H1 (cell line): Measurements from ENCODE around the gene PDGFA. TPM values are rescaled to one million over a fixed set of nuclear protein-coding genes. Genes with fewer than 3 reads are reported as not detected.

Source experiments
- CTCF ChIA-PET: fragments of 300-600 bp; sonication (Branson Sonifier 250); formaldehyde crosslinking; loops from one replicate; lab custom pipeline; 2021; ENCODE audit not compliant: partially characterized antibody; lab: Charles Lee
- POLR2A ChIA-PET: fragments of 300-600 bp; sonication (Branson Sonifier 250); formaldehyde crosslinking; loops from one replicate; lab custom pipeline; 2021; ENCODE audit warnings: inconsistent platforms; ENCODE audit not compliant: partially characterized antibody; lab: Charles Lee
- DNase-seq, 2 experiments: peaks; one replicate each; pipeline versions ENCODE4 v3.0.0 to v3.0.0-alpha.2; 2010 to 2022; ENCODE audit warnings: low spot score in 2 of 2, low read depth in 1 of 2, mixed read lengths in 1 of 2
- FAIRE-seq: peaks from 2 replicates; lab custom pipeline; 2011; peaks lifted over from hg19 to GRCh38; lab: Jason Lieb, UNC
- H2AFZ ChIP-seq: 2 replicates; pipeline ENCODE4 v1.8.1; 2012; ENCODE audit warnings: low read length, inconsistent platforms
- H2AK5ac ChIP-seq: 2 replicates; pipeline ENCODE4 v1.6.1; 2013; ENCODE audit warnings: low read depth, low read length
- H2BK120ac ChIP-seq: replicated peaks from 2 replicates; pipeline ENCODE3; 2013; ENCODE audit warnings: low read depth, low read length, inconsistent platforms
- H2BK12ac ChIP-seq: 2 replicates; pipeline ENCODE4 v1.6.1; 2013; ENCODE audit warnings: low read depth, low read length
- H2BK15ac ChIP-seq: 2 replicates; pipeline ENCODE4 v1.6.1; 2013; ENCODE audit warnings: low read length
- H2BK20ac ChIP-seq: 2 replicates; pipeline ENCODE4 v1.6.1; 2013; ENCODE audit warnings: low read length
- H2BK5ac ChIP-seq: 2 replicates; pipeline ENCODE4 v1.6.1; 2013; ENCODE audit warnings: low read depth, low read length
- H3K14ac ChIP-seq: 2 replicates; pipeline ENCODE4 v1.6.1; 2013; ENCODE audit warnings: inconsistent platforms; ENCODE audit not compliant: insufficient read length
- H3K18ac ChIP-seq: 2 replicates; pipeline ENCODE4 v1.6.1; 2013; ENCODE audit warnings: low read length; ENCODE audit errors: extremely low read depth
- H3K23ac ChIP-seq: 2 replicates; pipeline ENCODE4 v1.6.1; 2013; ENCODE audit warnings: inconsistent platforms; ENCODE audit not compliant: insufficient read length
- H3K23me2 ChIP-seq: 2 replicates; pipeline ENCODE4 v1.6.1; 2013; ENCODE audit warnings: low read depth, low read length
- H3K27ac ChIP-seq: 2 replicates; pipeline ENCODE4 v1.6.1; 2011; ENCODE audit warnings: low read depth, low read length, inconsistent platforms
- H3K27me3 ChIP-seq, 4 experiments: replicated peaks in 1 of 4; 1 replicate in 1 of 4; 2 replicates in 3 of 4; pipeline versions ENCODE4 v1.6.1 to v1.8.1; 2011 to 2013; ENCODE audit warnings: low read length in 3 of 4, mild to moderate bottlenecking in 3 of 4, inconsistent platforms in 2 of 4, mixed read lengths in 2 of 4, moderate library complexity in 1 of 4; ENCODE audit not compliant: control insufficient read depth in 3 of 4, insufficient read depth in 3 of 4; ENCODE audit errors: extremely low read depth in 1 of 4
- H3K36me3 ChIP-seq, 4 experiments: 2 replicates each; pipeline versions ENCODE4 v1.6.1 to v1.8.1; 2011 to 2013; ENCODE audit warnings: mild to moderate bottlenecking in 4 of 4, low read length in 3 of 4, moderate library complexity in 2 of 4, control low read depth in 1 of 4, inconsistent platforms in 1 of 4; ENCODE audit not compliant: insufficient read depth in 4 of 4, control insufficient read depth in 2 of 4
- H3K4ac ChIP-seq: replicated peaks from 2 replicates; pipeline ENCODE3; 2013; ENCODE audit warnings: low read length, low read depth, mixed read lengths, inconsistent platforms; ENCODE audit not compliant: insufficient read length
- H3K4me1 ChIP-seq, 4 experiments: replicated peaks in 1 of 4; 1 replicate in 1 of 4; 2 replicates in 3 of 4; pipeline versions ENCODE4 v1.6.1 to v1.8.1; 2011 to 2013; ENCODE audit warnings: low read length in 3 of 4, inconsistent platforms in 2 of 4, mixed read lengths in 1 of 4; ENCODE audit not compliant: insufficient read depth in 4 of 4, control insufficient read depth in 3 of 4
- H3K4me2 ChIP-seq, 2 experiments: 2 replicates each; pipeline versions ENCODE4 v1.6.1 to v1.8.1; 2011 to 2013; ENCODE audit warnings: low read depth in 2 of 2, low read length in 2 of 2, control low read depth in 1 of 2, inconsistent platforms in 1 of 2, mild to moderate bottlenecking in 1 of 2; ENCODE audit not compliant: insufficient read depth in 1 of 2
- H3K4me3 ChIP-seq, 4 experiments: fragments of 200-600, 300-600 bp in 1 of 4; sonication (generic), shearing (Covaris generic), sonication (Bioruptor Twin) in 1 of 4; 2 replicates each; pipeline versions ENCODE4 v1.5.1 to v1.8.1; 2011 to 2016; ENCODE audit warnings: low read length in 4 of 4, low read depth in 3 of 4, control low read depth in 2 of 4, inconsistent platforms in 2 of 4, mild to moderate bottlenecking in 2 of 4, mixed read lengths in 1 of 4, moderate library complexity in 1 of 4; ENCODE audit not compliant: insufficient read depth in 2 of 4; ENCODE audit errors: extremely low read depth in 1 of 4
- H3K56ac ChIP-seq: replicated peaks from 2 replicates; pipeline ENCODE3; 2013; ENCODE audit warnings: low read depth, mild to moderate bottlenecking, mixed read lengths, low read length, inconsistent platforms; ENCODE audit not compliant: insufficient read length
- H3K79me1 ChIP-seq: 2 replicates; pipeline ENCODE4 v1.6.1; 2013; ENCODE audit warnings: low read depth, low read length, control low read depth
- H3K79me2 ChIP-seq, 2 experiments: 2 replicates each; pipeline versions ENCODE4 v1.6.1 to v1.8.1; 2012 to 2013; ENCODE audit warnings: low read length in 2 of 2, mild to moderate bottlenecking in 2 of 2, inconsistent platforms in 1 of 2; ENCODE audit not compliant: insufficient read depth in 2 of 2, control insufficient read depth in 1 of 2
- H3K9ac ChIP-seq, 4 experiments: replicated peaks in 1 of 4; 1 replicate in 1 of 4; 2 replicates in 3 of 4; pipeline versions ENCODE4 v1.6.1 to v1.8.1; 2011 to 2013; ENCODE audit warnings: low read depth in 3 of 4, low read length in 3 of 4, control low read depth in 2 of 4, mild to moderate bottlenecking in 2 of 4, moderate library complexity in 2 of 4, inconsistent platforms in 1 of 4; ENCODE audit errors: extremely low read depth in 1 of 4
- H3K9me3 ChIP-seq, 2 experiments: 2 replicates each; pipeline versions ENCODE4 v1.6.1 to v1.8.1; 2012 to 2013; ENCODE audit warnings: mild to moderate bottlenecking in 2 of 2, moderate library complexity in 2 of 2, control low read depth in 1 of 2, inconsistent platforms in 1 of 2, low read depth in 1 of 2, low read length in 1 of 2, mixed read lengths in 1 of 2; ENCODE audit not compliant: insufficient read depth in 2 of 2
- H4K20me1 ChIP-seq, 2 experiments: replicated peaks in 1 of 2; 2 replicates each; pipeline versions ENCODE3 to v1.8.1; 2011 to 2013; ENCODE audit warnings: inconsistent platforms in 2 of 2, low read length in 2 of 2, mild to moderate bottlenecking in 1 of 2; ENCODE audit not compliant: insufficient read depth in 2 of 2, control insufficient read depth in 1 of 2
- H4K5ac ChIP-seq: 2 replicates; pipeline ENCODE4 v1.6.1; 2013; ENCODE audit warnings: low read length, low read depth, mixed read lengths, inconsistent platforms; ENCODE audit not compliant: insufficient read length
- H4K8ac ChIP-seq: 2 replicates; pipeline ENCODE4 v1.8.0; 2013; ENCODE audit warnings: mild to moderate bottlenecking, moderate library complexity, low read length, inconsistent platforms; ENCODE audit not compliant: insufficient read depth; ENCODE audit errors: extremely low read depth
- H4K91ac ChIP-seq: replicated peaks from 2 replicates; pipeline ENCODE3; 2013; ENCODE audit warnings: low read length, mixed read lengths, inconsistent platforms; ENCODE audit not compliant: insufficient read length
- ASH2L ChIP-seq: fragments of 200-600, 300-600 bp; sonication (generic); IDR thresholded peaks from one replicate; pipeline ENCODE4 v1.7.1; 2017; ENCODE audit warnings: low read length
- BRCA1 ChIP-seq: IDR thresholded peaks from 2 replicates; pipeline ENCODE4 v1.6.1; 2012; ENCODE audit warnings: low read depth, low read length, improper control_type of control experiment
- CTBP2 ChIP-seq: IDR thresholded peaks from 2 replicates; pipeline ENCODE4 v1.7.0; 2011; ENCODE audit warnings: borderline replicate concordance, mild to moderate bottlenecking, moderate library complexity, mixed read lengths, low read length; ENCODE audit not compliant: insufficient read depth, insufficient read length
- FOSL1 ChIP-seq: IDR thresholded peaks from 2 replicates; pipeline ENCODE4 v1.6.1; 2011; ENCODE audit warnings: mild to moderate bottlenecking, low read depth, low read length, moderate library complexity; ENCODE audit not compliant: insufficient read depth
- GABPA ChIP-seq: IDR thresholded peaks from 2 replicates; pipeline ENCODE4 v1.6.1; 2011; ENCODE audit warnings: mild to moderate bottlenecking, low read length, moderate library complexity, borderline replicate concordance; ENCODE audit not compliant: insufficient read depth
- HDAC2 ChIP-seq, 2 experiments: fragments of 300-600 bp in 1 of 2; sonication (generic) in 1 of 2; IDR thresholded peaks; 2 replicates each; pipeline ENCODE4 v1.6.1; 2011 to 2012; ENCODE audit warnings: low read depth in 2 of 2, low read length in 2 of 2, mild to moderate bottlenecking in 2 of 2, moderate library complexity in 2 of 2, borderline replicate concordance in 1 of 2, inconsistent platforms in 1 of 2
- KDM1A ChIP-seq: fragments of 200-600, 300-600 bp; sonication (generic); IDR thresholded peaks from 2 replicates; pipeline ENCODE4 v1.7.1; 2016; ENCODE audit warnings: mild to moderate bottlenecking, low read length, borderline replicate concordance
- KDM4A ChIP-seq: IDR thresholded peaks from one replicate; pipeline ENCODE4 v1.7.1; 2012; ENCODE audit warnings: low read depth, mild to moderate bottlenecking, moderate library complexity, low read length, inconsistent platforms; ENCODE audit not compliant: severe bottlenecking
- MAX ChIP-seq: IDR thresholded peaks from 2 replicates; pipeline ENCODE4 v1.6.1; 2012; ENCODE audit warnings: inconsistent platforms
- WGBS, 2 experiments: shearing (Covaris generic) in 1 of 2; methylation state at CpG; one replicate each; pipeline versions ENCODE4 v1.1.6 to v1.1.7; 2013 to 2015; ENCODE audit warnings: low lambda C conversion rate in 2 of 2, mixed read lengths in 2 of 2, inconsistent platforms in 1 of 2, low coverage in 1 of 2, missing lambda C conversion rate in 1 of 2; ENCODE audit not compliant: insufficient replicate concordance in 2 of 2, insufficient coverage in 1 of 2, insufficient read length in 1 of 2; ENCODE audit errors: extremely low coverage in 1 of 2, missing lambda C conversion rate in 1 of 2; 5-methylcytosine and 5-hydroxymethylcytosine counted together
- polyA plus RNA-seq, 7 experiments: library from polyadenylated mRNA; depleted of rRNA in 3 of 7; stranded (reverse) in 5 of 7; unstranded in 2 of 7; fragments of >200 nt in 5 of 7; fragments of 200-250 nt in 2 of 7; gene quantifications; 1 replicate in 5 of 7; 2 replicates in 1 of 7; 4 replicates in 1 of 7; pipeline versions ENCODE4 v1.2.1 to v1.2.3, GENCODE V29; 2011 to 2013; ENCODE audit warnings: missing spikeins in 2 of 7, mixed read lengths in 2 of 7
- total RNA-seq: library from RNA; stranded (reverse); fragmentation: NEBNext Ultra II Directional; extraction: Animal tissue kit (Norgen Biotek cat#: 25700); gene quantifications from 2 replicates; pipeline ENCODE4 v1.2.1, GENCODE V29; 2021

PDGFA gene
- total and polyA plus RNA-seq, 2 of the 8 experiments (the other 6 are each of a cell fraction or from before 2014, with no cell fraction given): 21.1 to 43.0 TPM

GRCh38 chr7:548401-548800, 28.8 kb upstream of the PDGFA start:
- Histone ChIP-seq H3K18ac (no peak overlapping the region), H3K4ac (no peak overlapping the region), H3K9me3 (peaks cover 0 to 3% of the 10 kb centered on the region in 2 experiments; a peak in 1 of 4 replicates), H3K56ac (no peak overlapping the region), H4K5ac (no peak overlapping the region), H2BK15ac (no peak overlapping the region), H4K91ac (no peak overlapping the region), H3K23ac (no peak overlapping the region), H3K4me1 (no peaks in the 10 kb centered on the region), H3K4me2 (no peak overlapping the region), H2BK5ac (no peak overlapping the region), H3K23me2 (no peaks in the 10 kb centered on the region), H4K8ac (no peak overlapping the region), H3K79me1 (no peaks in the 10 kb centered on the region), H3K14ac (no peak overlapping the region), H2BK20ac (no peak overlapping the region), H2AK5ac (no peak overlapping the region), H3K27ac (no peak overlapping the region), H4K20me1 (no peaks in the 10 kb centered on the region), H2AFZ (no peak overlapping the region), H2BK12ac (no peak overlapping the region), H2BK120ac (no peak overlapping the region), H3K9ac (no peak overlapping the region), H3K27me3 (no peaks in the 10 kb centered on the region), H3K4me3 (no peak overlapping the region), H3K79me2 (no peaks in the 10 kb centered on the region), H3K36me3 (peaks cover 0 to 8% (median 0%) of the 10 kb centered on the region in 4 experiments; a peak in 1 of 8 replicates)
- 88% methylated on average over 8 of the region's 11 CpGs; no CpG with 5 or more reads in 1 of the 2 experiments for WGBS, 2 experiments
- TF ChIP-seq MAX (no peak), ASH2L (no peak), BRCA1 (no peak), FOSL1 (no peak), KDM1A (no peak), KDM4A (no peak), GABPA (no peak), HDAC2 (IDR thresholded peaks at IDR 0.05; ENCODE audit: borderline replicate concordance in 1 of 2, low read depth in 2 of 2, low read length in 2 of 2) (no peak), CTBP2 (no peak)
- POLR2A ChIA-PET: interaction anchor here (1.1 kb wide), 1 partner anchor 186 kb away, joined by 5 read pairs; no protein-coding TSS in a partner anchor
- no peak for DNase-seq
- FAIRE-seq: no peak
- CTCF ChIA-PET: no interaction called here
